Peyer's patch (tissue), 4 donors: ENCODE results near the gene NENF.

Experiments used
- CTCF ChIP-seq, 6 experiments: fragments of 450-650 bp in 4 of 6; fragments of 200-600 bp in 2 of 6; sonication (generic) in 1 of 6; IDR thresholded peaks; one replicate each; pipeline ENCODE4 v1.5.1; 2017 to 2019; ENCODE audit warnings: antibody characterized with exemption in 6 of 6, mild to moderate bottlenecking in 3 of 6, moderate library complexity in 1 of 6
- POLR2A ChIP-seq, 2 donors: fragments of 450-650 bp; IDR thresholded peaks; one replicate each; pipeline ENCODE4 v1.5.1; 2017; ENCODE audit warnings: antibody characterized with exemption in 2 of 2, mild to moderate bottlenecking in 2 of 2, moderate library complexity in 2 of 2

- TF ChIP-seq CTCF (IDR thresholded peaks at IDR 0.05) (no peak), POLR2A (IDR thresholded peaks at IDR 0.05) (no peak)
These were observed 9.7 kb downstream of the NENF start for GRCh38 chr1:212442408-212442807.
